Osteoblast (primary cell): ENCODE measurements around the gene DTNB. TPM values are rescaled to one million over a fixed set of nuclear protein-coding genes. Genes with fewer than 3 reads are reported as not detected.

Experiments
- DNase-seq: peaks from one replicate; pipeline ENCODE4 v3.0.0; 2011; ENCODE audit warnings: low spot score, mixed read lengths; ENCODE audit not compliant: insufficient read length; ENCODE audit errors: missing footprints
- H2AFZ ChIP-seq: 2 replicates; pipeline ENCODE4 v1.6.0; 2011; ENCODE audit warnings: mild to moderate bottlenecking, low read length
- H3K27ac ChIP-seq: 2 replicates; pipeline ENCODE4 v1.5.1; 2011; ENCODE audit warnings: mild to moderate bottlenecking, low read depth, low read length, moderate library complexity
- H3K27me3 ChIP-seq: 2 replicates; pipeline ENCODE4 v1.6.0; 2012; ENCODE audit warnings: mild to moderate bottlenecking, control low read depth, inconsistent platforms, low read length, moderate library complexity; ENCODE audit not compliant: insufficient read depth
- H3K36me3 ChIP-seq: 2 replicates; pipeline ENCODE4 v1.5.1; 2011; ENCODE audit warnings: mild to moderate bottlenecking, low read length, control low read depth, moderate library complexity; ENCODE audit not compliant: insufficient read depth
- H3K4me1 ChIP-seq: 2 replicates; pipeline ENCODE4 v1.5.1; 2011; ENCODE audit warnings: mild to moderate bottlenecking, low read length, control low read depth, moderate library complexity; ENCODE audit not compliant: insufficient read depth
- H3K4me2 ChIP-seq: 2 replicates; pipeline ENCODE4 v1.6.0; 2011; ENCODE audit warnings: mild to moderate bottlenecking, low read length; ENCODE audit not compliant: insufficient read depth
- H3K4me3 ChIP-seq: fragments of 200-600 bp; sonication (generic); 3 replicates; pipeline ENCODE4 v1.5.1; 2012; ENCODE audit warnings: mild to moderate bottlenecking, low read length, inconsistent platforms; ENCODE audit not compliant: insufficient read depth
- H3K79me2 ChIP-seq: 2 replicates; pipeline ENCODE4 v1.6.0; 2012; ENCODE audit warnings: mild to moderate bottlenecking, low read length, control low read depth, inconsistent platforms; ENCODE audit not compliant: insufficient read depth
- H3K9me3 ChIP-seq: 2 replicates; pipeline ENCODE4 v1.5.1; 2011; ENCODE audit warnings: low read depth, low read length, control low read depth
- H4K20me1 ChIP-seq: 2 replicates; pipeline ENCODE4 v1.6.0; 2012; ENCODE audit warnings: mild to moderate bottlenecking, low read length, control low read depth; ENCODE audit not compliant: insufficient read depth
- small RNA-seq: library from RNA; depleted of rRNA; stranded (forward); fragments of <200 nt; gene quantifications from one replicate; pipeline ENCODE3, GENCODE V24; 2012
- total RNA-seq: library from RNA; depleted of rRNA; stranded (reverse); fragments of >200 nt; gene quantifications from 2 replicates; pipeline ENCODE4 v1.2.3, GENCODE V29; 2012
- TF ChIP-seq, protein P1 (sequence below): IDR thresholded peaks from 2 replicates; pipeline ENCODE4 v1.5.1; 2011; ENCODE audit warnings: mild to moderate bottlenecking, low read depth, low read length, moderate library complexity; ENCODE audit errors: extremely low read depth

DTNB gene
- total RNA-seq, 1 donor: 9.8 TPM

DNA sequence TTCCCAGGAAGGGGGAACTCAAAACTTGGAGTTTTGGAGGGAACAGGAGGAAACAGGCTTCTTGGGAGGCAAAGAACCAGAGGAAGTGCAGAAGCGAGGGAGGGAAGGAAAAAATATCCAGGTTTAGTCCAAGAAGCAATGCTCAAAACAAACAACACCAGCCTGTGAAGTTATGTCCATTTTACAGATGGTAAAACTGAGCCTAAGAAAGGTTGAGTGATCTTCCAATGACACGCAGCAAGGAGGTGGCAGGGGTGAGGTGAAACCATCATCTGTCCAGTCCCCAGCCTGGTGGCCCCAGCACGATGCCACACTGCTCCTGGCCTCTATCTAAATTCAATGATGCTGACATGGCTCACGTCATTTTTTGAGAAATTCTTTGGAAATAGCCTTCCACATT lies 342.4 kb downstream of the DTNB start:
- Histone ChIP-seq H3K4me3 (no peak overlapping the region), H2AFZ (no peak overlapping the region), H3K27me3 (no peaks in the 10 kb centered on the region), H3K79me2 (peaks cover 35% of the 10 kb centered on the region), H3K27ac (no peak overlapping the region), H3K4me2 (no peak overlapping the region), H4K20me1 (peaks cover 74% of the 10 kb centered on the region), H3K4me1 (no peaks in the 10 kb centered on the region), H3K36me3 (no peaks in the 10 kb centered on the region), H3K9me3 (peaks cover 14% of the 10 kb centered on the region)
- TF ChIP-seq, protein P1, sequence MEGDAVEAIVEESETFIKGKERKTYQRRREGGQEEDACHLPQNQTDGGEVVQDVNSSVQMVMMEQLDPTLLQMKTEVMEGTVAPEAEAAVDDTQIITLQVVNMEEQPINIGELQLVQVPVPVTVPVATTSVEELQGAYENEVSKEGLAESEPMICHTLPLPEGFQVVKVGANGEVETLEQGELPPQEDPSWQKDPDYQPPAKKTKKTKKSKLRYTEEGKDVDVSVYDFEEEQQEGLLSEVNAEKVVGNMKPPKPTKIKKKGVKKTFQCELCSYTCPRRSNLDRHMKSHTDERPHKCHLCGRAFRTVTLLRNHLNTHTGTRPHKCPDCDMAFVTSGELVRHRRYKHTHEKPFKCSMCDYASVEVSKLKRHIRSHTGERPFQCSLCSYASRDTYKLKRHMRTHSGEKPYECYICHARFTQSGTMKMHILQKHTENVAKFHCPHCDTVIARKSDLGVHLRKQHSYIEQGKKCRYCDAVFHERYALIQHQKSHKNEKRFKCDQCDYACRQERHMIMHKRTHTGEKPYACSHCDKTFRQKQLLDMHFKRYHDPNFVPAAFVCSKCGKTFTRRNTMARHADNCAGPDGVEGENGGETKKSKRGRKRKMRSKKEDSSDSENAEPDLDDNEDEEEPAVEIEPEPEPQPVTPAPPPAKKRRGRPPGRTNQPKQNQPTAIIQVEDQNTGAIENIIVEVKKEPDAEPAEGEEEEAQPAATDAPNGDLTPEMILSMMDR: no peak
- no peak for DNase-seq

DNA sequence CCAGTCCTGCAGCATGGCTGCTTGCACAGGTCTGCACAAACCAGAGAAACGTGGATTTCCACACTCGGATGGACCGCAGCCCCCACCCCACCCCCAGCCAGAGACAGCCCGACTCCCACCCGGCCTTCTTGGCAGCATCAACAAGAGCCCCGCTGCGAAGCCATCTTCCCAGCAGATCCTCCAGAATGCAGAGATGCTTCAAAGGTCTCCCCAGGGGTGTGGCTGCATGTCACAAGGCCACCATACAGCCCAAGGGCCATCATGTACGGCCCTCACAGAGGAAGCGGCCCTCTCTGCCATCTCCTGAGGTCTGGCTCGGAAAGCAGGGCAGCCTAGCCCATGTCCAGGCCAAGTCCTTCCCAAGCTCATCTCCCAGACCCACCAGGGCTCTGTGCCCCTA lies 343.1 kb downstream of the DTNB start:
- TF ChIP-seq, protein P1: no peak
- H3K27ac ChIP-seq: no peak overlapping the region
- no peak for DNase-seq
- peaks cover 2% of the 10 kb centered on the region for H3K4me1 ChIP-seq
- no peaks in the 10 kb centered on the region for H3K36me3 ChIP-seq
- H3K79me2 ChIP-seq: peaks cover 33% of the 10 kb centered on the region
- H3K27me3 ChIP-seq: no peaks in the 10 kb centered on the region
- no peak overlapping the region for H3K4me2 ChIP-seq
- H3K9me3 ChIP-seq: peaks cover 14% of the 10 kb centered on the region
- peaks cover 76% of the 10 kb centered on the region for H4K20me1 ChIP-seq
- no peak overlapping the region for H2AFZ ChIP-seq
- H3K4me3 ChIP-seq: no peak overlapping the region

DNA sequence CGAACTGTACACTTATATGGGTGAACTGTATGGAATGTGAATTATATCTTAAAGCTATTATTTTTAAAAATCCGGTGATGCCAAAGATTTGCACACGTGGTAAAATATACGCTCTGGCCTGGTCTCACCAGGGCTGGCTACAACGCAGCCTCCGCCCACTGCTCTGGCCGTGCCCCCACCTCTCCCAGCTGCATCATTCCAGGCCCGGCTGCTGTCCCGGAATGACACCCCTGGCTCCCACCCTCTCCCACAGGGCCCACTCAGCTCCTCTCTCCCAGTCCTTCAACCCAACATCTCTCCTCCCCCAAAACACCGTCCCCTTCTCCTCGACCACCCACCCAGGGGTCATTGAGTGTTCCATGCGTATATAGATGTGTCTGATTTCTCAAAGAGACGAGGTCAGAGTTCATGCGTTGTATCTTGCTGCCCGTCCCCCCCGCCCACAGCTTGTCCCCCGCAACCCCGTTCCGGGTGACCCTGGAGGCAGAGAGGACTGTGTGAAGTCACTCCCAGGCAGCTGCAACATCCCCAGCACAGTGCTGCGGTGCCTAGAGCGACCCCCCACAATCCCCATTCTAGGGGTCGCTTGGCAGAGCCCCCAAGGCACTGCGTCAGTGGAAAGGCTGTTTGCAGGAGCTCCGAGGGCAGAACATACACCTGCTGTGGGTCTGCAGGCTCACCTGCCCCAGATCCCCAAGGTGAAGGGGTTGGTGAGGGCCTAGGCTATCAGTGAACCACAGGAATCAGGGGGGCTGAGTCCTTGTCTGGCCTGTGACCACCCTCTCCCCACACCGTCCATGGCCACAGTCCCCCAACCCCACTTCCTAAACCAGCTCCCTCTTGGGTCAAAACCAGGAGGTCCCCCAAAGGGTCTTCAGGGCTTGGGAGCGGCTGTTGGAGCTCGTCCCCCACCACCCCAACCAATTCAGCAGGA lies 345.0 kb downstream of the DTNB start:
- Histone ChIP-seq H3K27me3 (no peaks in the 10 kb centered on the region), H3K27ac (no peak overlapping the region), H3K4me1 (peaks cover 8% of the 10 kb centered on the region), H2AFZ (no peak overlapping the region), H3K36me3 (no peaks in the 10 kb centered on the region), H3K4me3 (no peak overlapping the region), H3K79me2 (peaks cover 43% of the 10 kb centered on the region), H4K20me1 (peaks cover 74% of the 10 kb centered on the region), H3K9me3 (peaks cover 14% of the 10 kb centered on the region), H3K4me2 (no peak overlapping the region)
- DNase-seq: no peak
- TF ChIP-seq, protein P1: no peak

Small RNA genes lying within 50 kb of the gene (small RNA-seq; reads per million reads assigned to genes)
- gene MIR1301 (0.52 reads per million), gene RF00019 (not detected)

Other genes starting within 250 kb of the DTNB start
- 13.0 and 15.0 TPM in 2 replicates for gene ASXL2, start 204.9 kb upstream of the DTNB start, total RNA-seq